GM23248 (cell line): Measurements from ENCODE around the gene MUSK. TPM values are rescaled to one million over a fixed set of nuclear protein-coding genes. Genes with fewer than 3 reads are reported as not detected.

Experiments used
- DNase-seq: peaks from one replicate; pipeline ENCODE4 v3.0.0-alpha.2; 2015
- H2AFZ ChIP-seq: fragments of 200-600 bp; sonication (generic); 2 replicates; pipeline ENCODE4 v1.6.1; 2016; ENCODE audit warnings: antibody characterized with exemption
- H3F3A ChIP-seq: fragments of 200-600 bp; sonication (generic); 2 replicates; pipeline ENCODE4 v1.6.1; 2016; ENCODE audit warnings: mild to moderate bottlenecking, antibody characterized with exemption, mixed run types; ENCODE audit not compliant: insufficient read depth
- H3K27ac ChIP-seq: fragments of 200-600 bp; sonication (generic); 2 replicates; pipeline ENCODE4 v1.5.1; 2016; ENCODE audit warnings: mild to moderate bottlenecking
- H3K27me3 ChIP-seq: fragments of 200-600 bp; sonication (generic); replicated peaks from 2 replicates; pipeline ENCODE4 v1.6.1; 2016; ENCODE audit warnings: mild to moderate bottlenecking; ENCODE audit not compliant: insufficient read depth
- H3K36me3 ChIP-seq: fragments of 200-600 bp; sonication (generic); 2 replicates; pipeline ENCODE4 v1.6.1; 2016; ENCODE audit warnings: low read depth, mild to moderate bottlenecking
- H3K4me1 ChIP-seq: fragments of 200-600 bp; sonication (generic); 2 replicates; pipeline ENCODE4 v1.6.1; 2016; ENCODE audit warnings: mild to moderate bottlenecking; ENCODE audit not compliant: insufficient read depth
- H3K4me2 ChIP-seq: fragments of 200-600 bp; sonication (generic); one replicate; pipeline ENCODE4 v1.6.1; 2016; ENCODE audit warnings: mild to moderate bottlenecking; ENCODE audit not compliant: unreplicated experiment
- H3K4me3 ChIP-seq: fragments of 200-600 bp; sonication (generic); 2 replicates; pipeline ENCODE4 v1.5.1; 2016; ENCODE audit warnings: mild to moderate bottlenecking
- H3K79me2 ChIP-seq: fragments of 200-600 bp; sonication (generic); 2 replicates; pipeline ENCODE4 v1.6.1; 2016; ENCODE audit warnings: mild to moderate bottlenecking; ENCODE audit not compliant: insufficient read depth
- H3K9ac ChIP-seq: fragments of 200-600 bp; sonication (generic); 2 replicates; pipeline ENCODE4 v1.6.1; 2016; ENCODE audit warnings: mild to moderate bottlenecking
- H3K9me2 ChIP-seq: fragments of 200-600 bp; sonication (generic); 2 replicates; pipeline ENCODE4 v1.6.1; 2016; ENCODE audit warnings: mixed run types, mild to moderate bottlenecking, moderate library complexity; ENCODE audit not compliant: insufficient read depth
- H3K9me3 ChIP-seq: fragments of 200-600 bp; sonication (generic); one replicate; pipeline ENCODE4 v1.6.1; 2017; ENCODE audit warnings: low read depth
- H4K20me1 ChIP-seq: fragments of 200-600 bp; sonication (generic); 2 replicates; pipeline ENCODE4 v1.6.0; 2016; ENCODE audit not compliant: insufficient read depth
- EZH2 ChIP-seq: fragments of 200-600 bp; sonication (generic); IDR thresholded peaks from 2 replicates; pipeline ENCODE4 v1.6.1; 2018; ENCODE audit warnings: antibody characterized with exemption, mild to moderate bottlenecking; ENCODE audit not compliant: insufficient read depth, poor library complexity, severe bottlenecking
- EZH2phosphoT487 ChIP-seq: fragments of 200-600 bp; sonication (generic); IDR thresholded peaks from 2 replicates; pipeline ENCODE4 v1.6.1; 2018; ENCODE audit warnings: antibody characterized with exemption, moderate library complexity, mild to moderate bottlenecking, low read depth; ENCODE audit not compliant: insufficient read depth
- WGBS, 2 experiments: methylation state at CpG; one replicate each; pipeline ENCODE4 v1.1.6; 2015 to 2017; ENCODE audit warnings: low lambda C conversion rate in 2 of 2, low coverage in 1 of 2; ENCODE audit errors: missing lambda C conversion rate in 2 of 2; 5-methylcytosine and 5-hydroxymethylcytosine counted together
- in situ Hi-C: fragments of 300-500 bp; cut with MboI; formaldehyde crosslinking; loops from 2 replicates; pipeline ENCODE4 v1.15.0; 2020
- polyA plus RNA-seq: library from polyadenylated mRNA; unstranded; fragments of >200 nt; fragmentation: Nextera tagmentation; extraction: Ambion mirVana; gene quantifications from 2 replicates; pipeline ENCODE4 v1.2.1, GENCODE V29; 2016
- total RNA-seq: library from RNA; depleted of rRNA; stranded (reverse); fragments of >200 nt; shearing (Covaris generic); gene quantifications from 2 replicates; pipeline ENCODE4 v1.2.3, GENCODE V29; 2014

The MUSK gene
- total and polyA plus RNA-seq, 2 experiments from 2014 or later: not detected

GRCh38 chr9:110655754-110656641 lies 12.6 kb upstream of the MUSK start:
- 3 to 5% methylated on average over 6 of the region's 6 CpGs for WGBS, 2 experiments

DNA sequence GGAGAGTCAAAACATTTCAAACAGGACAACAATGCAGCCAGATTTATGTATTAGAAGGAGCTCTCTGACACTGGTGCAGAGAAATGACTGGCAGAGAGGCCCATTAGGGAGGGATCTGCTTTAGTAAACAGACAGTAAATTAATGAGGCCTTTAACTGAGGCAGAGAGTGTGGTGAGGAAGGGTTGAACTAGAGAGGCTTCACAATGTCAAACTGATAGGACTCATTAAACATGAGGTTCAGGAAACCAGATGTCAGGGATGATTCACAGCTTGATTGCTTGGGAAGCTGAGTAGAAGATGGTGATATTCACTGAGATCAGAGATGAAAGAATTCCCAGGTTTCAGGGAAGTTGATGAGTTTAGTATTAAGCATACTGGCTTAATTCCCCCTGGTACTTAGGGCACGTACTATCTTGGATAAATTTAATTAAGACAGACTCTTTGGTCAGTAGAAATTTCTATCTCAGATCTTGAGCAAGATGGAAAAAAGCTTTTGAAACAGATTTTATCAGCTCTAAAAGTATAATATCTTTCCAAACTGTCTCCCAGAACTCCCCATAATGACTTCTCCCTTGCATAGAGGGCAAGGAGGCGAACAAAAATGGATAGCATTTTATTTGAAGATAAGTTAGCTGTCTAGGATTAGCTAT lies 8.6 kb upstream of the MUSK start:
- peaks cover 24% of the 10 kb centered on the region; the same call in 1 of the 2 replicates for H3F3A ChIP-seq
- peak; percentile 63 for DNase-seq
- H3K9ac ChIP-seq: no peak overlapping the region
- no peak for TF ChIP-seq EZH2
- TF ChIP-seq EZH2phosphoT487: no peak
- peaks cover 29% of the 10 kb centered on the region for H3K4me1 ChIP-seq
- no peaks in the 10 kb centered on the region for H3K79me2 ChIP-seq
- H3K9me3 ChIP-seq: no peaks in the 10 kb centered on the region
- no peaks in the 10 kb centered on the region for H3K9me2 ChIP-seq
- no peaks in the 10 kb centered on the region for H3K36me3 ChIP-seq
- WGBS, 2 experiments: 52 to 55% methylated on average over 2 of the region's 2 CpGs
- H3K4me3 ChIP-seq: no peak overlapping the region
- in situ Hi-C loops: loop anchor here (10.0 kb wide), 1 partner anchor 375 kb away; the partner anchor contains the start of gene LPAR1
- peak overlapping the region; percentile 17; the same call in 1 of the 2 replicates for H3K27ac ChIP-seq
- H4K20me1 ChIP-seq: no peaks in the 10 kb centered on the region
- no peak overlapping the region for H3K4me2 ChIP-seq
- H3K27me3 ChIP-seq: no peaks in the 10 kb centered on the region
- no peak overlapping the region; the same call in 1 of the 2 replicates for H2AFZ ChIP-seq

More at GRCh38 chr9:110655754-110656641, 12.6 kb upstream of the MUSK start:
- Histone ChIP-seq H3K9me2 (no peaks in the 10 kb centered on the region), H3K79me2 (no peaks in the 10 kb centered on the region), H3K9me3 (no peaks in the 10 kb centered on the region), H4K20me1 (no peaks in the 10 kb centered on the region), H2AFZ (no peak overlapping the region), H3F3A (peaks cover 36% of the 10 kb centered on the region; the same call in 1 of the 2 replicates), H3K27ac (peak overlapping the region; percentile 83), H3K27me3 (no peaks in the 10 kb centered on the region), H3K36me3 (no peaks in the 10 kb centered on the region), H3K4me1 (peaks cover 41% of the 10 kb centered on the region), H3K9ac (peak overlapping the region; percentile 62), H3K4me2 (peak overlapping the region; percentile 33), H3K4me3 (peak overlapping the region; percentile 4; the same call in 1 of the 2 replicates)
- in situ Hi-C loops: loop anchor here (10.0 kb wide), 1 partner anchor 379 kb away; the partner anchor contains the start of gene LPAR1
- TF ChIP-seq EZH2phosphoT487 (0 out of 2 replicates have a peak, but pooled peaks have one; percentile 73), EZH2 (no peak)
- DNase-seq: peak; percentile 90

DNA sequence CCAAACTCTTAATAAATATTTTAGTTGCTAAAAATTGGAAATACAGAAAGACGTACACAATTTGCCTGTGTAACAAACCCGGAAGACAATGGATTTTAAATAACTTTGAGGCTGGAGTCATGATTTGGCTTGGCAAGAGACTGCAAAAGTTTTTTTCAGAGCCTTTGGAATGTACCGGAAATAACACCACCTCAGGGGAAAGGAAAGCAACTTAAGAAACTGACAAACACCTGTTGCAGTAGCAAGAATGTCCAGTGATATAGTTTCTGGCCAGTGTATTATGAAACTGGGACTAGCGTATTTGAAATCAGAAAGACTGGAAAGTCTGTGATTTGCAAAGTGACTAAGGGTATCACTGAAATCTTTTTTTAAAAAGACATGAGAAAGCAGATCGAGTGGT lies 842 bp downstream of the MUSK start:
- no peaks in the 10 kb centered on the region for H3K27me3 ChIP-seq

GRCh38 chr9:110671849-110672248 lies 3.3 kb downstream of the MUSK start:
- in situ Hi-C loops: no loop called here
- no peak overlapping the region for H3K4me2 ChIP-seq
- no peak overlapping the region for H3K27ac ChIP-seq
- no peak for DNase-seq
- TF ChIP-seq EZH2phosphoT487 (no peak), EZH2 (no peak)
- no peaks in the 10 kb centered on the region for H3K4me1 ChIP-seq
- H3K9ac ChIP-seq: no peak overlapping the region
- no peaks in the 10 kb centered on the region for H3K36me3 ChIP-seq
- H3K9me3 ChIP-seq: no peaks in the 10 kb centered on the region
- H3K4me3 ChIP-seq: no peak overlapping the region
- H4K20me1 ChIP-seq: no peaks in the 10 kb centered on the region
- 96 to 98% methylated on average over 4 of the region's 4 CpGs for WGBS, 2 experiments
- H2AFZ ChIP-seq: no peak overlapping the region
- no peaks in the 10 kb centered on the region for H3K9me2 ChIP-seq
- H3K79me2 ChIP-seq: no peaks in the 10 kb centered on the region
- H3K27me3 ChIP-seq: no peaks in the 10 kb centered on the region
- no peaks in the 10 kb centered on the region for H3F3A ChIP-seq

More for the DNA sequence above, 842 bp downstream of the MUSK start:
- H3K27ac ChIP-seq: no peak overlapping the region
- 88 to 90% methylated on average over 5 of the region's 5 CpGs for whole genome bisulfite sequencing, 2 experiments
- H3K79me2 ChIP-seq: no peaks in the 10 kb centered on the region
- no peak for DNase-seq
- H3K36me3 ChIP-seq: no peaks in the 10 kb centered on the region
- no peaks in the 10 kb centered on the region for H3K9me3 ChIP-seq
- no peak overlapping the region for H3K4me3 ChIP-seq
- in situ Hi-C loops: no loop called here
- H3K4me2 ChIP-seq: no peak overlapping the region
- no peak overlapping the region for H2AFZ ChIP-seq
- TF ChIP-seq EZH2phosphoT487: no peak
- TF ChIP-seq EZH2: no peak
- H3K9me2 ChIP-seq: no peaks in the 10 kb centered on the region
- no peaks in the 10 kb centered on the region for H3K4me1 ChIP-seq
- H3K9ac ChIP-seq: no peak overlapping the region
- no peaks in the 10 kb centered on the region for H3F3A ChIP-seq
- no peaks in the 10 kb centered on the region for H4K20me1 ChIP-seq
